Measurements from ENCODE around the gene SAG.

The SAG gene

DNA sequence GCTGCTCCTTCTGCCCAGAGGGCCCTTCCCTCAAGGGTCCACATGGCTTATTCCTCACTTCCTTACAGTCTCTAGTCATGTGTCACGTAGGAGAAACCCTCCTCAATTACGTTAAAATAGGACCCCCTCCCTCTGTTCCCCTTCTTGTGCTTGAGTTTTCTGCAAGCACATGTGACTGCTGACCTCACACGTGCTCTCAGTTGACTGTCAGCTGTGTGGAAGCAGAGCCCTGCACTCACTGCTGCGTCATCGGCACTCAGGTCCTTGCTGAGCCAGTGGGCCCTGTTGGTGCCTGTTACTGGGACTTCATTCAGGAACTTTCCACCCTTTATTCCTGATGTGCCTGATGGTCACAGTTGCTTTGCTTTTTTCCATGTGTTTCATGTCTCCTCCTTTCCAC is 45.1 kb upstream of the SAG start:
- Histone ChIP-seq H3K9me3 (no peaks in the 10 kb centered on the region), H3K4me3 (ENCODE audit: low read depth in 1 of 2, low read length in 1 of 2) (no peak overlapping the region), H3K27ac (peak overlapping the region; percentile 60), H3K4me1 (ENCODE audit: control insufficient read depth in 1 of 2, insufficient read depth in 1 of 2, low read depth in 1 of 2, low read length in 1 of 2) (peaks cover 3 to 16% of the 10 kb centered on the region in 2 experiments), H3K27me3 (no peaks in the 10 kb centered on the region), H3K36me3 (peaks cover 88% of the 10 kb centered on the region)
- no peak for TF ChIP-seq CTCF (IDR thresholded peaks at IDR 0.05)

- Histone ChIP-seq H3K4me1 (ENCODE audit: control insufficient read depth in 1 of 2, insufficient read depth in 1 of 2, low read depth in 1 of 2, low read length in 1 of 2) (peaks cover 1 to 18% of the 10 kb centered on the region in 2 experiments), H3K9me3 (no peaks in the 10 kb centered on the region), H3K27me3 (no peaks in the 10 kb centered on the region), H3K27ac (peak overlapping the region; percentile 60), H3K36me3 (peaks cover 87% of the 10 kb centered on the region), H3K4me3 (ENCODE audit: low read depth in 1 of 2, low read length in 1 of 2) (no peak overlapping the region)
- no peak for TF ChIP-seq CTCF (IDR thresholded peaks at IDR 0.05)
Measured at GRCh38 chr2:233263045-233263570, 44.5 kb upstream of the SAG start.

DNA sequence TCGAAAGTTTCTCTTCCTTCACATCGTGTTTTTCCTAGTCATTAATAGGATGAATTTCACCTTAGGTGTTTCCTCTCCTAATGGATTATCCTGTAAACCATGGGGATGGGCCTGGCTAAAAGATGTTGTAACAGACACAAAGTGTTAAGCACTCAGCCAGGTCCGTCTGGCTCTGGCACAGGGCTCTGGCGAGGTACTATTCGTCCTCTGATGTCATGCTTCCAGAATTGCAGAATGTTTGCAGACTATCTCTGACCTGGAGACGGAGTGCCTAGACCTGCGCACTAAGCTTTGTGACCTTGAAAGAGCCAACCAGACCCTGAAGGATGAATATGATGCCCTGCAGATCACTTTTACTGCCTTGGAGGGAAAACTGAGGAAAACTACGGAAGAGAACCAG is 42.9 kb upstream of the SAG start:
- H3K36me3 ChIP-seq: peaks cover 80% of the 10 kb centered on the region
- TF ChIP-seq CTCF (IDR thresholded peaks at IDR 0.05): no peak
- peaks cover 0 to 21% of the 10 kb centered on the region in 2 experiments for H3K4me1 ChIP-seq (ENCODE audit: control insufficient read depth in 1 of 2, insufficient read depth in 1 of 2, low read depth in 1 of 2, low read length in 1 of 2)
- no peaks in the 10 kb centered on the region for H3K27me3 ChIP-seq
- no peak overlapping the region for H3K27ac ChIP-seq
- H3K4me3 ChIP-seq (ENCODE audit: low read depth in 1 of 2, low read length in 1 of 2): no peak overlapping the region
- H3K9me3 ChIP-seq: no peaks in the 10 kb centered on the region

GRCh38 chr2:233265899-233266431 is 41.7 kb upstream of the SAG start:
- H3K27me3 ChIP-seq: no peaks in the 10 kb centered on the region

DNA sequence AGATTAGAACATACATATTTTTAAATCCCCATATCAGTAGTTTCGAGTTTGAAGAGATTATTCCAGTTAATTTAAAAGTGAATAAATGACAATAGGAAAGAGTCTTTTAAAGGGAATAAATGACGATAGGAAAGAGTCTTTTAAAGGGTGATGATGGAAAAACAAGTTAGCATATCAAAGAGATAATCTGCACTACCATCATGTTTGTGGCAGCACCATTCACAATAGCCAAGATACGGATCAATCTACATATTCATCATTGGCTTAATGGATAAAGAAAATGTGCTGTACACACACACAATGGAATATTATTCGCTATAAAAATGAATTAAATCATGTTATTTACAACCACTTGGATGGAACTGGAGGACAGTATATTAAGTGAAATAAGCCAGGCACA is 41.1 kb upstream of the SAG start:
- no peak overlapping the region for H3K27ac ChIP-seq

More at GRCh38 chr2:233265899-233266431, 41.7 kb upstream of the SAG start:
- TF ChIP-seq CTCF (IDR thresholded peaks at IDR 0.05): no peak
- Histone ChIP-seq H3K4me3 (ENCODE audit: low read depth in 1 of 2, low read length in 1 of 2) (no peak overlapping the region), H3K4me1 (ENCODE audit: control insufficient read depth in 1 of 2, insufficient read depth in 1 of 2, low read depth in 1 of 2, low read length in 1 of 2) (peaks cover 0 to 21% of the 10 kb centered on the region in 2 experiments), H3K36me3 (peaks cover 81% of the 10 kb centered on the region), H3K27ac (no peak overlapping the region), H3K9me3 (no peaks in the 10 kb centered on the region)

More for the DNA sequence above, 41.1 kb upstream of the SAG start:
- no peak for TF ChIP-seq CTCF (IDR thresholded peaks at IDR 0.05)
- Histone ChIP-seq H3K36me3 (peaks cover 81% of the 10 kb centered on the region), H3K4me3 (ENCODE audit: low read depth in 1 of 2, low read length in 1 of 2) (no peak overlapping the region), H3K4me1 (ENCODE audit: control insufficient read depth in 1 of 2, insufficient read depth in 1 of 2, low read depth in 1 of 2, low read length in 1 of 2) (peaks cover 0 to 21% of the 10 kb centered on the region in 2 experiments), H3K9me3 (no peaks in the 10 kb centered on the region), H3K27me3 (no peaks in the 10 kb centered on the region)

Measured in neutrophil (primary cell).